GM19193 (cell line): ENCODE results near the gene TPRN.

Source experiments
- POLR2A ChIP-seq: IDR thresholded peaks from 4 replicates; pipeline ENCODE4 v1.6.1; 2011; ENCODE audit not compliant: insufficient read depth, insufficient read length; ENCODE audit errors: extremely low read depth

Gene TPRN

GRCh38 chr9:137147091-137147792 lies 53.3 kb downstream of the TPRN start:
- TF ChIP-seq POLR2A = no peak

- no peak for TF ChIP-seq POLR2A
These were observed 54.0 kb downstream of the TPRN start for GRCh38 chr9:137146527-137146918.

- no peak for TF ChIP-seq POLR2A
These were observed 54.6 kb downstream of the TPRN start for GRCh38 chr9:137145731-137146526.

- TF ChIP-seq POLR2A = no peak
These were observed 57.1 kb downstream of the TPRN start for GRCh38 chr9:137143459-137143858.

GRCh38 chr9:137141976-137142936 lies 58.3 kb downstream of the TPRN start:
- no peak for TF ChIP-seq POLR2A
